NCI-H1436 (cell line): ENCODE results near the gene PRKCQ.
"Not testable (repeated sequence)": the region's sequence is repeated elsewhere in the genome, so short reads cannot be mapped to it uniquely, and the experiment has no call there.

ENCODE experiments used
- DNase-seq: peaks from one replicate; lab custom pipeline; 2025; lab: John Stamatoyannopoulos, UW

PRKCQ gene

DNA sequence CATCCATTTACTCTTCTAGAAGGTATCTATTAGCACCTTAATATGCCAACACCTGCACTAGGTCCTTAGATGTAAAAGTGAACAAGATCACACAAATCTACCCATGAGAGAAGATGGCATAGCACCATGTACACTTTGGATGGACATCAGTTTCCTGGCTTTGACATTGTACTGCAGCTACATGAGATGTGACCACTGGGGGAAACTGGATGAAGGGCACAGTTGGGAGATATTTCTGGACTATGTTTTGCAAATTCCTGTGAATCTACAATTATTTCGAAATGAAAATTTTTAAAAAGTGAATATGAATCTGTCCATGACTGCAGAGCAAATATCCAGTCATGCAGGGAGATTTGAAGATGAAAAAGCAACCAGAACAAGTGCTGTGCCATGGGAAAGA lies 124.5 kb downstream of the PRKCQ start:
- no peak for DNase-seq

DNA sequence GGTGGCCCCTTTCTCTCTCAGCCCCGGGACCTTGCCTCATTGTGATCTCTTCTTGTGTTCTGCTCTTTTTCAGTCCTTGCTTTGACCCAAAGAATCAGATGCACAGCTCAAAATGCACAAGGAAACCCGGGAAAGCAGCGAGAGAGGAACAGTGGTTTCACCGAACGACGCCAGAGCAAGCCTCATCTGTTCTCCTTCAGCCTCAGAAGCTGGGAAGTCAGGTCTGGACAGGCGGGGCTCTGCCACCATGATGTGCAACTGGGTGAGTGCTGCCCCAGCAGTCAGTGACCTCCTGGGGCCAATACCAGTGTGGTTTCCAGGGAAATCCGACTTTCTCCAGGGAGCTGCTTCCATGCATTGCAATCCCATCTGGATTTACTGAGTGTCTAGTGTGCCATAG lies 133.4 kb downstream of the PRKCQ start:
- DNase-seq, result no peak

DNA sequence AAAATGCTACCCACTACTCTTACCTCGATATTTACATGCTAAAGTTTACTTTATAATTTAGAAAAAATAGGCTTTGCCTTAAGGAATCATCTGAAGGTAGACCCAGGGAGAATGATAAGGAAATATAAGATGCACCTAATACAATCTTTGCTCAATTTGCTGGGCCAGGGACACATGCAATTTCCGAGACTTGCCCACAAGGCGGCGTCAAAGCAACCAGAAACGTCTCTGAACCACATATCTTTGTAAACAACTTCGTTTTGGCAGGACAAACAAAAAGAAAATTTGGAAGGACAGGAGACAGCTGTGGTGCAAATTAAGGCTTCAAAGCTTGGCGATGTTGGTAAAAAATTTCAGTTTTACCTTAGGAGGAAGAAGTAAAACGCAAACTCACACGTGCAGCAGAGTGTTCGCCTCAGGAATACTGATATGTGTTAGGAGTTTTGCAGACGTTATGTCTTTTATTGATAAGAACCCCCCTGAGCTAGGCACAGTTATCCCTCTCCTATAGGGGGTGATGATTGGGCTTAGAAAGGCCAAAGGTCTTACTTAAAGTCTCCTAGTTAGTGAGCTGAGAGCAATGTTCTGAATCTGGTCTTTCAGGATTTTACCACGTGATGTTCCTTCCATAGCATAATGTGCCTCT lies 134.3 kb downstream of the PRKCQ start:
- DNase-seq, result peak; percentile 11

DNA sequence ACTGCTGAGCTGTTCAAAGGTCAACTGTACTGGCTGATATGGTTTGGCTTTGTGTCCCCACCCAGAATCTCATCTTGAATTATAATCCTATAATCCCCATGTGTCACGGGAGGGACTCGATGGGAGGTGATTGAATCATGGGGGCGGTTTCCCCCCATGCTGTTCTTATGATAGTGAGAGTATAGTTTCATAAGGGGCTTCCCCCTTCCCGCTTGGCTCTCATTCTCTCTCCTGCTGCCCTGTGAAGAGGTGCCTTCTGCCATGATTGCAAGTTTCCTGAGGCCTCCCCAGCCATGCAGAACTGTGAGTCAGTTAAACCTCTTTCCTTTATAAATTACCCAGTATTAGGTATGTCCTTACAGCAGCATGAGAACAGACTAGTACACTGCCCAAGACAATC lies 140.2 kb downstream of the PRKCQ start:
- DNase-seq, result not testable (repeated sequence)

DNA sequence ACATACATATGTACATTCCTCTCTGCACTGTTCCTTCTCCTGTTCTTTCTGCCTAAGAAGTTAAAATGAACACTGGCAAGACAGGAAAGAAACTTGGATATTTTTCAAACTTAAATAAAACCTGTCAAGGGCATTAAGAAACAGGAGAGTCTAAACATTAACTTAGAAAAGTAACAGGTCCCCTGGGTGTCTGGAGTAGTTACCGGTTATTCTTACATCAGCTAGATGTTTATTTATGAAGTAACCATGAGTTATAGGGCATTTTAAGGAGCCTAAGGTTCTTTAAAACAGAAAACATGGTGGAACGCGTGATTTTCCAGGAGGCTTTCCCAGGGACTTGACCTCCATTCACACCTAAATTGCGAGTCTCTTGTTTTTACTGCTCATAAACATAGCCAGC lies 148.2 kb downstream of the PRKCQ start:
- DNase-seq, result no peak

DNA sequence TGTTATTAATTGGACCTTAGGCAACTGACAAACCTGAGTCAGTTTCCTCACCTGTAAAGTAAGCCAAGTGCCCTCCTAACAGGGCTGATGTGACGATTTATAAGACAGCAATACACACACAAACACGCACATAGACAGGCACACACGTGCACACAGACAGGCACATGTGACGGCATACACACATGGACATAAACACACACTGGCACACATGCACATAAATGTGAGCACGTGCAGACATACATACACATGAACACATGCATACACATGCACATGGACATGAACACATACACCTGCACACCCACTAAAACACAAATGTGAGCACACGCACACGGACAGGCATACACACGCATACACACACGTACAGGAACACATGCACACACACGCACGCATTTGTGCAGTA lies 148.9 kb downstream of the PRKCQ start:
- DNase-seq, result no peak

DNA sequence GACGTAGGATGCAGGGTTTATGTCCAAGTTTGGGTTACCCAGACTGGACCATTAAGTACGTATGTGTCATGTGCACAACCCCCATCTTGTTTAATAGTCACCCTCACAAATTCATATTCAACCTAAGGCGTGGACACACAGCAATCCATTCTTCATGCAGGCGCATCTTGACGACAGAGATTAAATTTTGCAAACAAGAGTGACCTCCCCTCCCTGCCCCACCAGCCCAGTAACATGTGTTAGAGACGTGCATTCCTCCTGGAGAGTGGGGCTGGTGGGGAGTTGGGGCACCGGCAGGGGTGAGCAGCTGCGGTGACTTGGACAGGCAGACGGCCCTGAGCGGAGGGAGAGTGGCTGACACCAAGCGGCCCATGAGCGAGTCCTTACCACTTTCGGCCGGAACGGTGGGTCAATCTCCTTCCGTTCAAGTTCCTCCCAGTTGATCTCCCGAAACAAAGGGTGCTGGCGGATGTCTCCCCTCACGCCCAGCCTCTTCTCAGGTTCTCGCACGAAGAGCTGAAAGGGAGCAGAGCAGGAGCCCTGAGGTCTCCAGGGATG lies 149.6 kb downstream of the PRKCQ start:
- DNase-seq, result no peak

DNA sequence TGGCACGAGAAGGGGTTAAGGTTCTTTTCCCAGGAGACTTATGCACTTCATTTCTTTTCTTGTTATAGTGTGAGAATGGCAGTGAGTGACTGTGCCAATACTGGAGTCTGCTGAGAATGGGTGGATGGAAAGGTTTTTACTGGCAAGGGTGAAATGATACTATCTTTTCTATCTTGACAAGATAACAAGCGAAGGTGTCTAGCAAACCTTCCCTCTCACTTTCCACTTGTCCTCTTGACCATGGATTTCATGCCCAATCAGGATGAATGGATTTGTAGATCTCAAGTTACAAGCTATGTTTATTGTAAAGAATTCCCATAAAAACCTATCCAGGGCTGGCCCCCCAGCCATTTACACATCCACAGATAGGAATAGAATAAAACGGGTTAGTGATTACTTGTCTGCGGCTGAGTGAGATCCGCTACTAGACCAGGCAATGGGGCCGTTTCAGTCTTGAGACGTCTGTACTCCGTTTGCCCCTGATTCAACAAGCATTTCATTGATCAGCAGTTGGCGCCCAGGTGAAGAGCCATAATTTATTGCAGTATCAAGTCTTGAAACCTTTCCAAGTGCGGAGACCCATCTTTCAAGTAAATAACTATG lies 152.6 kb downstream of the PRKCQ start:
- DNase-seq, result no peak

DNA sequence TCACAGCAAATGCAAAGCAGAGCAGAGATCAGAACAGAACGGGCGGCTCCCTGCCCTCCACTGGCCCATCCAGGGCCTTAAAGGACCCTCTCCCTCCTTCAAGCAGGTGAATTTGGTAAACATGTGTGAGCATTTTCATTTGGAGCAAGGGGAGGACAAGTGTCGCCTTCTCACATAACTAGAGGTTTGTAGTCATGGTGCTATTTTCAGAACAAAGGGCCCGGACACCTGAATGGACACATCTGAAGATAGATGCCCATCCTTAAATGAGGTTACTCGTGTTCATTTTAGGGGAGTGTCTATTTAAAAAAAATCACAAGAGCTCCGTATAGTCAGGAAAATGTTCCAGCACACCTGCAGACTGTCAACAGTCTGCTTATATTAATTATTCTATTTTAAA lies 153.8 kb downstream of the PRKCQ start:
- no peak for DNase-seq

DNA sequence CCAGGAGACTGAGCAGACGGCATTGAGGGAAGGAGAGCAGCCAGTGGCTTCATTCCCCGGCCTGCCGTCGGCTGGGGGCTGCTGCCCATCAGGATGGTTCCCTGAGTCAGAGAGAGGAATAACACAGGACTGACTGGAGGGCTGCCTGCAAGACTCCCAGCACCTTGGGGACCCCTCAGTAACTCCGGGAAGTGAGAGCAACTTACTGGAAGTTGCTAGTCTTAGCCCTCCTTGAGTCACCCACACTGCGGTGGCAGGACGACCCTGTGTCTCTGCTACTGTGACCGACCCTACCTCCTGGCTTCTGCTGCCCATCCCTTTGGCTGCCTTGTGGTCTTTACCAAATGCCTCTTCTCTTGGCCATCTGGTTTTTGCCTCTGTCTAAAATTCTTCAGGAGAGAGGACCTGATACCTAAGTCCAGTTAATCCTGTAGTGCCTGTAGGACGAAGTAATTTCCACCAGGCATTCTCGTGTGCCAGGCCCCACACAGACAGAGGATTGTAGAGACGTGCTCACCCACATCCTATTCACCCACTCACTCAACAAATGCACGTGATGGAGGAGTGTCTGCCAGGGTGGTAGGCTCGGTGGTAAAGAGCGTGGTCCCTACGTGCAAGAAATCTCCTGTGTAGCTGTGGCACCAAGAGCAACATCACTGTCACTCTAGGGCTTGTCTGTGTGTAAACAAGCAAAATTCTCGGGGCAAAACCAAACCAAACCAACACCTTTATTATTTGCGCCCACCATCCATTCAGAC lies 156.5 kb downstream of the PRKCQ start:
- no peak for DNase-seq

DNA sequence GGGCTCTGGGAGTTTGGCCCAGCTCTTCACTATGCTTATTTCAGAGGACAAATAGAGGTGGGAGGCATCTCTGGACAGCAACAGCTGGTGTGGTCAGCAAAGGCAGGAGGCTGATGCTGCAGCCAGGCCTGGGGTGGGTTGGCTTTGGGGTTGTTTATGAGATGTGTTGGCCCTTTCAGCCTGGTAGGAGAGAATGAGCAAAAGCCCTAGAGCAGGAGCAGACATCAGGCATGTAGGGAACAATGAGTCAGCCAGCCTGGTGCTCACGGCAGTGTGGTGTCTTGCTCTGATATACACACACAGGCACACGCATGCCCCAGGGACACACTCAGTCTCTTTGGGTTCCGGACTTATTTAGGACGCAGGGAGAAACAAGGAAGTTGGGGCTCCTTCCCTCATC lies 157.1 kb downstream of the PRKCQ start:
- DNase-seq, result no peak

DNA sequence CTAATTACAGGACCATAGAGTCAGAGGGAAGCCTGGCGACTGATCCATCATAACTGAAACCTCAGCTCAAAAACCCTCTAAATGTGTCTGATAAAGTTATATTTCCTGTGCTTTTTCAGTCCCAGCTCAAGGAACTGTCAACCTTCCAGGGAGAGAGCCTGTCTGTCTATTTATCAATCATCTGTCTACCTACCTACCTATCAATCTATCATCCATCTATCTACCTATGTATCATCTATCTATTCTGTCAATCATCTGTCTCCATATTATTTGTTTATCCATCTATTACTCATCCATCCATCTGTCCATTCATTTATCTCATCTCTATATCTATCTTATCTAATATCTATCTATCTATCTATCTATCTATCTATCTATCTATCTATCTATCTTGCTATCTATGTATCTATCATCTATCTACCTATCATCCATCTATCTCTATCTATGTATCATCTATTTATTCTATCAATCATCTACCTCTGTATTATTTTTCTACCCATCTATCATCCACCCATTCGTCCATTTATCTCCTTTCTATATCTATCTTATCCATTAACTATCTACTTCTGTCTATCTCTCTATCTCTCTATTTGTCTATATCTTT lies 161.4 kb downstream of the PRKCQ start:
- no peak for DNase-seq

DNA sequence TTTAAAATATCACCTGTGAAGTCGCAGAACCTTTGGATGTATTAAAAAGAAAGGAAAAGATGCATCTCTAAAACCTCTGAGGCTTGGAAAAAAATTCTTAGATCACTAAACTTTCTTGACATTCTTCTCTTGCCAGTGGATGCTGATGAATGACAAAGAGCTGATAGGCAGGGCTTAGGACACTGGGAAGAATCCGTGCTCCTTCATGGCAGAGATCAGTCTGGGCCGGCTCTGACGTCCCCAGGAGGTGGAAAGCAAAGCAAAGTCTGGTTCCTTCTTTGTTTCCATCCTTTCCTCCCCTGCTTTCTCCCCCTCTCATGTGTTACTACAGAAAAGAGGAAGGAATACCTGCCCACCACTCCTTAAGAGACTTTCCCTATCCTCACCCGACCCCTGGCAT lies 161.9 kb downstream of the PRKCQ start:
- no peak for DNase-seq

DNA sequence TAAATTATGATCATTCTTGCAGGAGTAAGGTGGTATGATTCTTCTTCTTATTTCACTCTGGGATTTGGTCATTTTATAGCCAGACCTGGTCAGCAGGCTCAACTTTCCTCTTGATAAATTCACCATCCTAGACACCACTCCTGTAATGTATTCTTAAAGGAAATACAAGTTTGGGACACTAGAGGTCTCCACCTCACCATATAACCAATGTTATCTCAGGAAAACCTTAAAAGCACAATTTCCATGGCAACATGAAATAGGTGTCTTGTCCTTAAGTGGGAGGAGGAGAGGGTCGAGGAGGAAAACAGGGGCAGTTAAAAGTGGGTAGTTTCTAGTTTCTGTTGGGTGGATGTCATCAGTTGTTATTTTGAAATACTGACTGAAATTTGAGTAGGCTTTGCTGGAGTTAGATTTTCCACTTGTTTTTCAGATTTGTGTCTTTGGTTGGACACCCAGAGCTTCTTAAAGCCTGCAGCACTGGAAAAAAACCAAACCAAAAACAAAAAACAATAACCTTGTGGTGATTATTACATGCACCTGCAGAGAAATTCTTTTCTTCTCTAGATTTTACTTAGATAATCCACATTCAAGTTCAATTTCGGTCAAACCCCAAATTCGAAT lies 163.1 kb downstream of the PRKCQ start:
- DNase-seq, result no peak

DNA sequence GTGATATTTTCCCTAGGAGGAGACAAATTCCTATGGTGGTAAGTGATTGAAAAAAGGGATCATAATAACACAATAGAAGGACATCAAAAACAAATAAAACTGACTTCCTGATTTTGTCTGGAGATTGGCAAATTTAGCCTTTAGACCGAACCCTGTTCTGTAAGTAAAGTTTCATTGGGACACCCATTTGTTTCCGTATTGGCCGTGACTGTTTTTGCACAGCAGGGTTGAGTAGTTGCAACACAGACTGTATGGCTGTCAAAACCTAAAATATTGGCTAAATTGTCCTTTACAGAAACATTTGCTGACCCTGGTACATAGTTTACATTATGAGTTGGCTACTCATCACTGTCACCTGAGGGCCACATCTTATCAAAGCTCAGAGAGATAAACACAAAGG lies 168.6 kb downstream of the PRKCQ start:
- DNase-seq, result no peak

DNA sequence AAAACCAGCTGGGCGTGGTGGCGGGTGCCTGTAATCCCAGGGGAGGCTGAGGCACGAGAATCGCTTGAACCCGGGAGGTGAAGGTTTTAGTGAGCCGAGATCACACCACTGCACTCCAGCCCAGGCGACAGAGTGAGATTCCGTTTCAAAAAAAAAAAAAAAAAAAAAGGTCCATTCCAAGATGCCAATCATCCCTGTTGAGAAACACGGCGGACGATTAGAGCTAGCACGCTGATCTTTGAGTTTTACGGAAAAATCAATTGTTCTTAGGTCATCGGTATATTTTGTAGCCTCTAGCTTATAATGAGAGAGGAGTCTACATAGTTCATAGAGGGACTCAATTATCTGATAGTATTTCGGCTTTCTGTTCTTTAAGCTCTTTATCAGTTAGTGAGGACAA lies 169.2 kb downstream of the PRKCQ start:
- DNase-seq, result no peak

DNA sequence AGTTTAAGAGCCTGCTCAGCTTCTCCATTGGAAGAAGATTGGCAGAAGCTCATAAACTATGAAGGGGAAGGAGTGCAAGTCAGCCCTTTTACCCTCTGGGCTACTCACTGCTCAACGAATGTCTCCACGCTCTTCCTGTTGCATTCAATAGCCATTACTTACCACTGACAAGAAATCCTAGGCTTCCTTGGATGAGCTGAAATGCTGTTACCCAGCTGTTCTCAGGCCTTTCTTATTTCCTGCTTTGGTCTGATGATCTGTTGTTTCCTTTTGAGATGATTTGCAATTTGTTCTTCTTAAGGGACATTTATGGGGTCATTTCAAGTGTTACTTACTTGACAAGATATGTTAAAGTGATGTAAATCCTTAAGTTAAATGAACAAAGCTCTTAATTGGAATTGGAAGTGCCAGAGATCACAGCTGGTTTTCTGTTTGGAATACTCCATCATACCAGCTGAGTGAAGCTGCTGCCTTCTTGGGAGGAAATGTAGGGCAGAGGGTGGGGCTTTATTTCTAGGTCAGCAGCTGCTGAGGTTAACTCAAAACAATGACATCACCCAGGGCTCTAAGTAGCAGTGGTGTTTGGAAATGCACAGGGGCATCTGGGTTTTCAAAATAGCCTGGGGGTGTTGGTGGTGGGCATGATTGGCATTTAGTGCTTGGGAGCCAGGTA lies 170.0 kb downstream of the PRKCQ start:
- no peak for DNase-seq

DNA sequence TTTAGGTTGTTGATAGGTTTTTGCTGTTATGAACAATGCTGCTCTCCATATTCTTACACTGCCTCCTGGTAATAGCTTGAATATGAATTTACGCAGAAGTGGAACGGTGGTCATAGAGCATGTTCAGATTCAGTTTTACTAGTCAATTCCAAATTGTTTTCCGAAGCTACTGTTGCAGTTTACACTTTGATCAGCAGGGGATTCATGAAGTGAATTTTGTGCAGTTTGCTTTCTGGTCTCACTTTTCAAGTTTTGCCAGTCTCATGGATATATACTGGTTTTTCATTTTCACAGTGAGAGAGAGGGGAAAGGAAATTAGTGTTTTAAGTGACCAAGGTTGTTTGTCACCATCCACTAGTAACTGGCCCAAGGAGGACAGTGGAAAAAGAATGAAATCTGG lies 171.3 kb downstream of the PRKCQ start:
- no peak for DNase-seq

DNA sequence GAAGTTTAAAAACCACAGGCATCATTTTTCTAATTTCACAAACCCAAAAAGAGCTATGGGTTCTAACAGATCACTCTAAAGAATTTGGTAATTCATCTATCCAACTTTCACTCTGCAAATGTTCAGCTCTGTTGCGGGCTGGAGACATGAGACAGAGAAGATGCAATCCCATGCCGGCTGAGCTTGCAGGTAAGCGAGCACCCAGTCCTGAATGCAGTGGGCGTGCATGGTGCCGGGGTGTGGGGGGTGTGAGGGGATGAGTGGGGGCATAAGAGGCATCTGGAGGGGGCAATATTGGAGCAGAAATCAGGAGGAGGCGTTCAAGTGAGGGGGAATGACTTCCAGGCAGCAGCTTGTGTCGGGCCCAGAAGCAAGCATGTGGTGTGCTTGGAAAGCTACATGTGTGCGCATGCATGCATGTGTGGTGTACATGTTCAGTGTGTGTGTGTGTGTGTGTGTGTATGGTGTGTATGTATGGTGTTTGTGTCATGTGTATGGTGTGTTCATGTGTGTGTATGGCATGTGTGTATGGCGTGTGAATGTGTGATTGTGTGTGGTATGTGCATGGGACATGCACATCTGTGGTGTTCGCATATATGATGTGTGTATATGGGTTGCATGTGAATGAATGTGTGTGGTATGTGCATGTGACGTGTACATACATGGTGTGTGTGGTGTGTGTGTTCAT lies 172.9 kb downstream of the PRKCQ start:
- DNase-seq, result no peak

DNA sequence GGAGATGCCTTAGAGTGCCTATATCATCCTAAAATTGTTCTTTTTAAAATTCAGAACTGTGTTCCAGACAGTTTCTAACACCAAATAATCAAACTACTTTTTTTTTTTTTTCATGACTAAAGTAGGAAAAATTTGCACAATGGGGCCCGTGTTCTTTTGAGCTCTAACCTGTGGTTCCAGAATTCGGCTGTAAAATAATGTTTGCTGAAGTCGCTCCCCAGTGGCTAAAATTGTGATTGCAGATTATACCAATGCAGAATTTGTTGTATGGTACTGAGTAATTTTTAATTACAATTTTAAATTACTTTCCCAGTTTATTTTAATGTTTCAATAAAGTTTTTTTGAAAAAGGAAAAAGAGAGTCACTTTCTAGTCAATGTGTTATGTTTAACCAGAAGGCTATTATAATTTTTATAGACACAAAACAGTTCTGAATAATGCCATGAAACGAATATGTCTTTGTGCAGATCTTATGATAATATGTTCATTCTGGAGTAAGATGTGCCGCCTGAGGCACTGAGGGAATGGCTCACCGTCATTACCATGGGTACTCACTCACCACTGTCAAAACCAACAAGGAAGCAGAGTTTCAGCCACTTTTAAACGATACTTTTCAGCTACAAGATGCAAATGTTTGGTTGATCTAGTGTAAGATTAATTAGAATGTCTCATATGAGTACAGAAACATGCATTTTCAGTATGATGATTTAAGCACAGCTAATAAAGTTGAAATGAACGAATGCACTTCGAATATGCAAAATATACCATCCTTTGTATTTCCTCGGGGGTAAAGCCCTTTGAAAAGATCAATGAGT lies 173.6 kb downstream of the PRKCQ start:
- no peak for DNase-seq
